OCI-LY3 (cell line): ENCODE data around the gene SIGLEC12.

ENCODE experiments used
- CTCF ChIP-seq: fragments of 200-600, 300-600 bp; sonication (generic); IDR thresholded peaks from 2 replicates; pipeline ENCODE4 v1.5.1; 2014; ENCODE audit warnings: antibody characterized with exemption, low read length, low read depth
- EZH2phosphoT487 ChIP-seq: fragments of 200-600 bp; shearing (Covaris generic); IDR thresholded peaks from 2 replicates; pipeline ENCODE4 v1.6.1; 2018; ENCODE audit warnings: antibody characterized with exemption, mixed run types, low read depth

GRCh38 chr19:51547397-51548212 lies 46.0 kb upstream of the SIGLEC12 start:
- TF ChIP-seq CTCF (no peak), EZH2phosphoT487 (no peak)
